ENCODE data around the gene CENPN. TPM values are rescaled to one million over a fixed set of nuclear protein-coding genes. Genes with fewer than 3 reads are reported as not detected.

The CENPN gene
- total and polyA plus RNA-seq, 2 of the 13 experiments (the other 11 are each of a cell fraction or from before 2014, with no cell fraction given), result 29.7 to 129 TPM

GRCh38 chr16:81006211-81006812 is 702 bp upstream of the CENPN start (continued):
- TF ChIP-seq KDM5B (CRISPR knock-in tag; IDR thresholded peaks at IDR 0.05; ENCODE audit: borderline replicate concordance) (no peak), ZNF557 (CRISPR knock-in tag; IDR thresholded peaks at IDR 0.05) (no peak), MYPOP (CRISPR knock-in tag; IDR thresholded peaks at IDR 0.05) (no peak), TFE3 (CRISPR knock-in tag; IDR thresholded peaks at IDR 0.05) (no peak), ATF7-NPFF (CRISPR knock-in tag; IDR thresholded peaks at IDR 0.05; ENCODE audit: low read depth) (peak; percentile 56; the same call in 1 of the 2 replicates), MAZ (IDR thresholded peaks at IDR 0.05; ENCODE audit: borderline replicate concordance, low read depth, low read length) (no peak), MAZ (CRISPR knock-in tag; IDR thresholded peaks at IDR 0.05; ENCODE audit: low read depth) (no peak), NFRKB (IDR thresholded peaks at IDR 0.05) (no peak), HHEX (CRISPR knock-in tag; IDR thresholded peaks at IDR 0.05) (no peak), HDAC6 (IDR thresholded peaks at IDR 0.05; ENCODE audit: low read depth, low read length) (no peak), NR2F1 (CRISPR knock-in tag; IDR thresholded peaks at IDR 0.05) (no peak; a peak in 1 of 4 replicates), WIZ (CRISPR knock-in tag; IDR thresholded peaks at IDR 0.05) (0 out of 2 replicates have a peak, but pooled peaks have one; percentile 15), SMAD1 (CRISPR knock-in tag; IDR thresholded peaks at IDR 0.05; ENCODE audit: borderline replicate concordance, low read depth) (no peak), ZNF781 (CRISPR knock-in tag; IDR thresholded peaks at IDR 0.05; ENCODE audit: borderline replicate concordance, not compliant biosample characterization) (no peak), LRRFIP1 (CRISPR knock-in tag; conservative IDR thresholded peaks at IDR 0.05) (no peak), KLF12 (CRISPR knock-in tag; IDR thresholded peaks at IDR 0.05; ENCODE audit: borderline replicate concordance) (peak; percentile 59; the same call in 1 of the 2 replicates), SMARCC2 (IDR thresholded peaks at IDR 0.05) (no peak), HDAC1 (CRISPR knock-in tag; IDR thresholded peaks at IDR 0.05) (peak; percentile 63; the same call in 1 of the 2 replicates), ADNP (CRISPR knock-in tag; IDR thresholded peaks at IDR 0.05) (no peak), NFYB (CRISPR knock-in tag; IDR thresholded peaks at IDR 0.05) (no peak), CREM (IDR thresholded peaks at IDR 0.05) (no peak), CREM (CRISPR knock-in tag; IDR thresholded peaks at IDR 0.05) (no peak), BCL3 (CRISPR knock-in tag; IDR thresholded peaks at IDR 0.05) (no peak), HNF4G (IDR thresholded peaks at IDR 0.05; ENCODE audit: borderline replicate concordance, low read depth, low read length) (no peak), HNF4G (CRISPR knock-in tag; IDR thresholded peaks at IDR 0.05; ENCODE audit: borderline replicate concordance, low read depth) (no peak)

Data from HepG2 (cell line).